GM18517 (cell line): Measurements from ENCODE around the gene FERMT2.
"Not testable (repeated sequence)": the region's sequence is repeated elsewhere in the genome, so short reads cannot be mapped to it uniquely, and the experiment has no call there.

Experiments used
- ATAC-seq: cut with Tn5 transposase; IDR thresholded peaks from one replicate; pipeline ENCODE4 v1.9.1; 2021; ENCODE audit warnings: mild to moderate bottlenecking, moderate library complexity; ENCODE audit not compliant: unreplicated experiment

Gene FERMT2

GRCh38 chr14:52868911-52869618 is 81.8 kb downstream of the FERMT2 start:
- ATAC-seq, result no peak

- ATAC-seq, result not testable (repeated sequence)
Observed at GRCh38 chr14:52864893-52865292, 86.0 kb downstream of the FERMT2 start.

- ATAC-seq, result no peak
Observed at GRCh38 chr14:52863334-52863700, 87.5 kb downstream of the FERMT2 start.

GRCh38 chr14:52862632-52863333 is 88.1 kb downstream of the FERMT2 start:
- no peak for ATAC-seq

GRCh38 chr14:52861403-52861802 is 89.4 kb downstream of the FERMT2 start:
- no peak for ATAC-seq

GRCh38 chr14:52860910-52861309 is 89.9 kb downstream of the FERMT2 start:
- no peak for ATAC-seq

- ATAC-seq, result no peak
Observed at GRCh38 chr14:52860209-52860608, 90.6 kb downstream of the FERMT2 start.

GRCh38 chr14:52856139-52856538 is 94.7 kb downstream of the FERMT2 start:
- no peak for ATAC-seq

- ATAC-seq, result no peak
Observed at GRCh38 chr14:52853522-52853854, 97.4 kb downstream of the FERMT2 start.

GRCh38 chr14:52852810-52853521 is 97.9 kb downstream of the FERMT2 start:
- ATAC-seq, result no peak

GRCh38 chr14:52850451-52850909 is 100.4 kb downstream of the FERMT2 start:
- ATAC-seq, result no peak

- no peak for ATAC-seq
Observed at GRCh38 chr14:52848626-52849025, 102.2 kb downstream of the FERMT2 start.

GRCh38 chr14:52846591-52846990 is 104.3 kb downstream of the FERMT2 start:
- no peak for ATAC-seq

- no peak for ATAC-seq
Observed at GRCh38 chr14:52845081-52845480, 105.8 kb downstream of the FERMT2 start.

- no peak for ATAC-seq
Observed at GRCh38 chr14:52844262-52845060, 106.4 kb downstream of the FERMT2 start.

- ATAC-seq, result no peak
Observed at GRCh38 chr14:52840877-52841276, 110.0 kb downstream of the FERMT2 start.

GRCh38 chr14:52837451-52837850 is 113.4 kb downstream of the FERMT2 start:
- ATAC-seq, result no peak

- no peak for ATAC-seq
Observed at GRCh38 chr14:52836063-52836462, 114.8 kb downstream of the FERMT2 start.

GRCh38 chr14:52835122-52835903 is 115.5 kb downstream of the FERMT2 start:
- no peak for ATAC-seq

GRCh38 chr14:52834440-52834842 is 116.4 kb downstream of the FERMT2 start:
- no peak for ATAC-seq
